Keratinocyte (primary cell): Measurements from ENCODE around the gene ANKRD18B. TPM values are rescaled to one million over a fixed set of nuclear protein-coding genes. Genes with fewer than 3 reads are reported as not detected.
"Not testable (repeated sequence)": the region's sequence is repeated elsewhere in the genome, so short reads cannot be mapped to it uniquely, and the experiment has no call there.

Experiments
- DNase-seq: peaks from one replicate; pipeline ENCODE4 v3.0.0-alpha.2; 2011; ENCODE audit warnings: low read depth, missing footprints, low spot score
- FAIRE-seq: peaks from 2 replicates; lab custom pipeline; 2011; peaks lifted over from hg19 to GRCh38; lab: Jason Lieb, UNC
- H2AFZ ChIP-seq: 2 replicates; pipeline ENCODE4 v1.6.0; 2012; ENCODE audit warnings: low read length, control low read depth, inconsistent platforms; ENCODE audit not compliant: control insufficient read depth
- H3K27ac ChIP-seq: 2 replicates; pipeline ENCODE4 v1.5.1; 2011; ENCODE audit warnings: low read length; ENCODE audit not compliant: control insufficient read depth, insufficient read depth
- H3K27me3 ChIP-seq: 3 replicates; pipeline ENCODE4 v1.6.0; 2011; ENCODE audit warnings: low read length; ENCODE audit not compliant: control insufficient read depth, insufficient read depth; ENCODE audit errors: extremely low read depth
- H3K36me3 ChIP-seq, 2 experiments: 2 replicates in 1 of 2; 3 replicates in 1 of 2; pipeline ENCODE4 v1.5.1; 2011; ENCODE audit warnings: low read length in 2 of 2, mild to moderate bottlenecking in 1 of 2; ENCODE audit not compliant: control insufficient read depth in 2 of 2, insufficient read depth in 2 of 2; ENCODE audit errors: extremely low read depth in 1 of 2
- H3K4me1 ChIP-seq: 3 replicates; pipeline ENCODE4 v1.5.1; 2011; ENCODE audit warnings: low read length; ENCODE audit not compliant: control insufficient read depth, insufficient read depth; ENCODE audit errors: extremely low read depth
- H3K4me2 ChIP-seq: 3 replicates; pipeline ENCODE4 v1.6.0; 2011; ENCODE audit warnings: low read depth, low read length; ENCODE audit not compliant: control insufficient read depth, insufficient read depth; ENCODE audit errors: extremely low read depth
- H3K4me3 ChIP-seq, 3 experiments: fragments of 200-600 bp in 1 of 3; sonication (generic) in 1 of 3; 2 replicates in 2 of 3; 3 replicates in 1 of 3; pipeline ENCODE4 v1.5.1; 2011 to 2016; ENCODE audit warnings: low read length in 3 of 3, mild to moderate bottlenecking in 3 of 3, control low read depth in 2 of 3, inconsistent platforms in 1 of 3, low read depth in 1 of 3, mixed read lengths in 1 of 3, mixed run types in 1 of 3, moderate library complexity in 1 of 3; ENCODE audit not compliant: control insufficient read depth in 2 of 3, insufficient read depth in 2 of 3; ENCODE audit errors: extremely low read depth in 1 of 3
- H3K79me2 ChIP-seq: 2 replicates; pipeline ENCODE4 v1.6.0; 2012; ENCODE audit warnings: low read length; ENCODE audit not compliant: control insufficient read depth, insufficient read depth
- H3K9ac ChIP-seq: 3 replicates; pipeline ENCODE4 v1.6.0; 2011; ENCODE audit warnings: low read length; ENCODE audit not compliant: control insufficient read depth, insufficient read depth; ENCODE audit errors: extremely low read depth
- H3K9me1 ChIP-seq: 3 replicates; pipeline ENCODE4 v1.6.0; 2011; ENCODE audit warnings: low read length; ENCODE audit not compliant: control insufficient read depth, insufficient read depth; ENCODE audit errors: extremely low read depth
- H3K9me3 ChIP-seq: 2 replicates; pipeline ENCODE4 v1.5.1; 2012; ENCODE audit warnings: low read depth, low read length; ENCODE audit not compliant: control insufficient read depth
- H4K20me1 ChIP-seq: 3 replicates; pipeline ENCODE4 v1.6.0; 2011; ENCODE audit warnings: low read length; ENCODE audit not compliant: control insufficient read depth, insufficient read depth; ENCODE audit errors: extremely low read depth
- dilution Hi-C: fragments of 300-500 bp; cut with MboI; formaldehyde crosslinking; loops from one replicate; pipeline ENCODE4 v1.7.0; 2020; ENCODE audit warnings: low sequenced_read_pairs; ENCODE audit not compliant: extremely low pct_ligation_motif_present
- polyA plus RNA-seq, 5 experiments: library from polyadenylated mRNA; depleted of rRNA in 3 of 5; stranded (reverse) in 3 of 5; stranded (forward) in 1 of 5; unstranded in 1 of 5; fragments of >200 nt; gene quantifications; 1 replicate in 1 of 5; 2 replicates in 3 of 5; 3 replicates in 1 of 5; pipeline versions ENCODE4 v1.2.1 to v1.2.3, GENCODE V29; 2011 to 2012; ENCODE audit warnings: missing spikeins in 2 of 5, low read depth in 1 of 5, low replicate concordance in 1 of 5

Gene ANKRD18B
- polyA plus RNA-seq, 1 donor (not counting 4 experiments of a cell fraction or from before 2014, with no cell fraction given) = 2.9 TPM

DNA sequence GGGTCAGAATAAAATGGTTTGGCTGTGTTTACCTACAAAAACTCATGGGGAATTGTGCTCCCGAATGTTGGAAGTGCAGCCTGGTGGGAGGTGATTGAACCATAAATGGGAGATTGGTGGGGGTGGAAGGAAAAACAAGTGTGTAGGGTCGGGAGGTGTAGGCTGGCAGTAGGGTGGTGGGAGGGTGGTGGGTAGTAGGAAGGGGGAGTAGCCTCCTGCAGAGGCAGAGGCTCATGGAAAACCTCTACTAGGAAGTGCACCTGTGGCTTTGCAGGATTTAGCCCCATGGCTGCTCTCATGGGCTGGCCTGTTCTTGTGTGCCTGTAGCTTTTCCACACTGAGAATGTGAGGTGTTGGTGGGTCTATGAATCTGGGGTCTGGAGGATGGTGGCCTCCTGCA is 63.7 kb downstream of the ANKRD18B start:
- H3K36me3 ChIP-seq, H2AFZ ChIP-seq, H3K9me3 ChIP-seq, FAIRE-seq, H3K79me2 ChIP-seq, H3K4me2 ChIP-seq, H3K9ac ChIP-seq, H3K9me1 ChIP-seq, H3K27me3 ChIP-seq, H3K4me1 ChIP-seq, DNase-seq, dilution Hi-C loops, H3K4me3 ChIP-seq, H4K20me1 ChIP-seq, H3K27ac ChIP-seq: not testable (repeated sequence)

DNA sequence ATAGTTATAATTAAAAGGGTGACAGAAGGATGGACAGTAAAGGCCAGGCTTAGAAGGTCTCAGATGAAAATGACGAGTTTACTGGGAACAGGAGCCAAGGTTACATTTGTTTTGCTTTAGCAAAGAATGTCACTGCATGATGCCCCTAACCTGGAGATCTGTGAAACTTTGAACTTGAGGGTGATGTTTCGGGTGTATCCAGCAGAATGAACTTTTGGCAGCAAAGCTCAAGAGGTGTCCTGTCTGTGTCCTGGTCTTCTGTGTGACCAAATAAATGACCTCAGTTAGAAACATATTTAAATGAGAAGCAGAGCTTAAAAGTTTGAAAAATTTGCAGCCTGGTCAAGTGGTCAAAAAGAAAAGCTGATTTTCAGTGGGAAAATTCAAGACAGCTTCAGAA is 64.8 kb downstream of the ANKRD18B start:
- H3K27me3 ChIP-seq, H3K9ac ChIP-seq, H3K4me3 ChIP-seq, FAIRE-seq, H3K9me1 ChIP-seq, H3K36me3 ChIP-seq, H3K27ac ChIP-seq, H3K9me3 ChIP-seq, DNase-seq, H2AFZ ChIP-seq, H4K20me1 ChIP-seq, H3K4me1 ChIP-seq, dilution Hi-C loops, H3K79me2 ChIP-seq, H3K4me2 ChIP-seq: not testable (repeated sequence)

DNA sequence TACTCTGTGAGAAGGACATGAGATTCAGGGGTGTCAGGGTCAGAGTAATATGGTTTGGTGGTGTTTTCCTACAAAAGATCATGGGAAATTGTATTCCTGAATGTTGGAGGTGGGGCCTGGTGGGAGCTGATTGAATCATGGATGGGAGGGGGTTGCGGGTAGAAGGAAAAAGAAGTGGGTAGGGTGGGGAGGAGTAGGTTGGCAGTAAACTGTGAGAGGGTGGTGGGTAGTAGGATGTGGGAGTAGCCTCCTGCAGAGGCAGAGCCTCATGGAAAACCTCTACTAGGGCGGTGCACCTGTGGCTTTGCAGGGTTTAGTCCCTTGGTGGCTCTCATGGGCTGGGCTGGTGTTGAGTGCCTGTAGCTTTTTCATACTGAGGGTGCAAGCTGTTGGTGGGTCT is 66.8 kb downstream of the ANKRD18B start:
- H3K79me2 ChIP-seq, H3K9me1 ChIP-seq, H3K4me2 ChIP-seq, dilution Hi-C loops, H3K4me3 ChIP-seq, H3K27me3 ChIP-seq, H3K9ac ChIP-seq, H3K36me3 ChIP-seq, H2AFZ ChIP-seq, DNase-seq, H3K27ac ChIP-seq, H4K20me1 ChIP-seq, H3K4me1 ChIP-seq, H3K9me3 ChIP-seq, FAIRE-seq: not testable (repeated sequence)

DNA sequence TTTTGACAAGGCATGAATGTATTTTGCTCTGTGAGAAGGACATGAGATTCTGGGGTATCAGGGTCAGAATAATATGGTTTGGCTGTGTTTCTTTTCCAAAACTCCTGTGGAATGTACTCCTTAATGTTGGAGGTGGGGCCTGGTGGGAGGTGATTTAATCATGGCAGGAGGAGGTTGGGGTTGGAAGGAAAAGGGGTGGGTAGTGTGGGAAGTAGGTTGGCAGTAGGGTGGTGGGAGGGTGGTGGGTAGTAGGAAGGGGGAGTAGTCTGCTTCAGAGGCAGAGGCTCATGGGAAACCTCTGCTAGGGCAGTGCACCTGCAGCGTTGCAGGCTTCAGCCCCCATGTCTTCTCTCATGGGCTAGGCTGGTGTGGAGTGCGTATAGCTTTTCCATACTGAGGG is 72.9 kb downstream of the ANKRD18B start:
- FAIRE-seq, H3K79me2 ChIP-seq, H3K27ac ChIP-seq, H3K9me3 ChIP-seq, H2AFZ ChIP-seq, H3K9ac ChIP-seq, H4K20me1 ChIP-seq, H3K4me2 ChIP-seq, DNase-seq, H3K9me1 ChIP-seq, dilution Hi-C loops, H3K27me3 ChIP-seq, H3K4me1 ChIP-seq, H3K4me3 ChIP-seq, H3K36me3 ChIP-seq: not testable (repeated sequence)

DNA sequence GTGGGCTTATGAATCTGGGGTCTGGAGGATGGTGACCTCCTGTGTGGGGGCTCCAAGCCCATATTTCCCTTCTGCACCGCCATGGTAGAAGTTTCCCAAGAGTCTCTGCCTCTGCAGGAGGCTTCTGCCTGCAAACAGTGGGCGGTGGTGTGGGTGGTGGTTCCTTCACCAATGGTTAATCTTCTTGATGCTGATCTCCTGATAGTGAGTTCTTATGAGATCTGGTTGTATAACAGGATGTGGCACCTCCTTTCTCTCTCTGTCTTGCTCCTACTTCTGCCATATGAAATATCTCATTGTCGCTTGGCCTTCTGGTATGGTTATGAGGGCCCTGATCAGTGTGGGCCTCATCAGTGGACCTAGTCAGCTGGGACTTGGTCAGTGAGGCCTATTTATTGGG is 73.3 kb downstream of the ANKRD18B start:
- H3K9me3 ChIP-seq, H3K9ac ChIP-seq, H3K79me2 ChIP-seq, dilution Hi-C loops, DNase-seq, H3K27ac ChIP-seq, H2AFZ ChIP-seq, H3K27me3 ChIP-seq, H3K4me1 ChIP-seq, H3K9me1 ChIP-seq, H3K4me2 ChIP-seq, H3K36me3 ChIP-seq, FAIRE-seq, H4K20me1 ChIP-seq, H3K4me3 ChIP-seq: not testable (repeated sequence)
